AG20443 (cell line): ENCODE data around the gene TUBGCP6.

Source experiments
- DNase-seq: peaks from one replicate; pipeline ENCODE4 v3.0.0; 2012; ENCODE audit warnings: low spot score, mixed read lengths

Gene TUBGCP6

GRCh38 chr22:50226063-50226874 is 18.6 kb downstream of the TUBGCP6 start:
- DNase-seq: no peak

GRCh38 chr22:50225200-50225969 is 19.4 kb downstream of the TUBGCP6 start:
- no peak for DNase-seq

- no peak for DNase-seq
Measured at GRCh38 chr22:50224071-50224470, 20.8 kb downstream of the TUBGCP6 start.

- no peak for DNase-seq
Measured at GRCh38 chr22:50222508-50222907, 22.3 kb downstream of the TUBGCP6 start.

- DNase-seq: no peak
Measured at GRCh38 chr22:50221410-50222300, 23.2 kb downstream of the TUBGCP6 start.

- DNase-seq: no peak
Measured at GRCh38 chr22:50220603-50221409, 24.0 kb downstream of the TUBGCP6 start.

GRCh38 chr22:50219800-50220602 is 24.8 kb downstream of the TUBGCP6 start:
- no peak for DNase-seq

- DNase-seq: peak; percentile 89
Measured at GRCh38 chr22:50218996-50219727, 25.7 kb downstream of the TUBGCP6 start.

- no peak for DNase-seq
Measured at GRCh38 chr22:50218153-50218995, 26.4 kb downstream of the TUBGCP6 start.

- DNase-seq: no peak
Measured at GRCh38 chr22:50217543-50218152, 27.2 kb downstream of the TUBGCP6 start.

- no peak for DNase-seq
Measured at GRCh38 chr22:50216684-50217520, 27.9 kb downstream of the TUBGCP6 start.

GRCh38 chr22:50216055-50216683 is 28.7 kb downstream of the TUBGCP6 start:
- no peak for DNase-seq

GRCh38 chr22:50215297-50216054 is 29.3 kb downstream of the TUBGCP6 start:
- no peak for DNase-seq

GRCh38 chr22:50213263-50213662 is 31.6 kb downstream of the TUBGCP6 start:
- DNase-seq: no peak

GRCh38 chr22:50211147-50211546 is 33.7 kb downstream of the TUBGCP6 start:
- DNase-seq: no peak
